GM12878 (cell line): ENCODE data around the gene ZSCAN22. TPM values are rescaled to one million over a fixed set of nuclear protein-coding genes. Genes with fewer than 3 reads are reported as not detected.

Source experiments
- ATAC-seq: fragments of 200-7000 bp; cut with Tn5 transposase; 3 replicates; pipeline ENCODE4 v1.9.1; 2020; ENCODE audit warnings: mild to moderate bottlenecking, moderate library complexity
- Bru-seq: library from RNA; stranded (reverse); fragments of 400-500 nt; gene quantifications from one replicate; lab custom pipeline; 2021; lab: Mats Ljungman, UMichigan
- BruChase-seq, 2 experiments: library from RNA; stranded (reverse); fragments of 400-500 nt; gene quantifications; one replicate each; lab custom pipeline; 2021; lab: Mats Ljungman, UMichigan
- BruUV-seq: library from RNA; stranded (reverse); fragments of 400-500 nt; replicated peaks from 2 replicates; lab custom pipeline; 2021; lab: Mats Ljungman, UMichigan
- CTCF ChIA-PET: fragments of 300-600 bp; sonication (Branson Sonifier 250); formaldehyde crosslinking; extraction: SDS; loops from one replicate; lab custom pipeline; 2021; ENCODE audit warnings: inconsistent platforms; lab: Yijun Ruan, JAX
- POLR2A ChIA-PET: fragments of 350-600 bp; formaldehyde crosslinking; extraction: SDS; loops from one replicate; lab custom pipeline; 2021; ENCODE audit warnings: inconsistent platforms; lab: Charles Lee
- RAD21 ChIA-PET: fragments of 300-600 bp; sonication (Branson Sonifier 250); formaldehyde crosslinking; loops from one replicate; lab custom pipeline; 2023; ENCODE audit warnings: antibody characterized with exemption; ENCODE audit not compliant: unreplicated experiment; lab: Charles Lee
- SMC1A ChIA-PET: fragments of 300-600 bp; sonication (Branson Sonifier 250); formaldehyde crosslinking; loops from one replicate; lab custom pipeline; 2023; ENCODE audit not compliant: unreplicated experiment, uncharacterized antibody; lab: Charles Lee
- DNase-seq: peaks from one replicate; pipeline ENCODE4 v3.0.0-alpha.2; 2011; ENCODE audit warnings: low read depth, low spot score
- FAIRE-seq: peaks from 3 replicates; lab custom pipeline; 2011; peaks lifted over from hg19 to GRCh38; lab: Jason Lieb, UNC
- H2AFZ ChIP-seq: 2 replicates; pipeline ENCODE4 v1.6.0; 2011; ENCODE audit warnings: low read depth, low read length, control low read depth; ENCODE audit not compliant: control insufficient read depth
- H3K27ac ChIP-seq: 2 replicates; pipeline ENCODE4 v1.5.1; 2011; ENCODE audit warnings: control low read depth; ENCODE audit not compliant: control insufficient read depth, insufficient read depth
- H3K27me3 ChIP-seq, 2 experiments: replicated peaks in 1 of 2; 2 replicates each; pipeline versions ENCODE4 v1.6.0 to v1.6.1; 2011; ENCODE audit warnings: low read length in 1 of 2; ENCODE audit not compliant: control insufficient read depth in 2 of 2, insufficient read depth in 2 of 2
- H3K36me3 ChIP-seq, 2 experiments: 2 replicates each; pipeline ENCODE4 v1.5.1; 2011; ENCODE audit warnings: low read length in 1 of 2; ENCODE audit not compliant: control insufficient read depth in 2 of 2, insufficient read depth in 2 of 2
- H3K4me1 ChIP-seq: 2 replicates; pipeline ENCODE4 v1.6.1; 2011; ENCODE audit warnings: mild to moderate bottlenecking, low read length, moderate library complexity, mixed read lengths; ENCODE audit not compliant: control insufficient read depth, insufficient read depth
- H3K4me2 ChIP-seq: 2 replicates; pipeline ENCODE4 v1.6.0; 2011; ENCODE audit warnings: control low read depth; ENCODE audit not compliant: control insufficient read depth, insufficient read depth
- H3K4me3 ChIP-seq: fragments of 200-600 bp; sonication (generic); 2 replicates; pipeline ENCODE4 v1.5.1; 2016
- H3K79me2 ChIP-seq: 2 replicates; pipeline ENCODE4 v1.6.0; 2011; ENCODE audit warnings: low read length; ENCODE audit not compliant: control insufficient read depth, insufficient read depth
- H3K9ac ChIP-seq: 2 replicates; pipeline ENCODE4 v1.8.0; 2011; ENCODE audit warnings: low read length, control low read depth, mixed read lengths; ENCODE audit not compliant: control insufficient read depth, insufficient read depth
- H3K9me3 ChIP-seq: replicated peaks from 3 replicates; pipeline ENCODE4 v1.5.1; 2011; ENCODE audit warnings: mild to moderate bottlenecking, low read length; ENCODE audit not compliant: control insufficient read depth, insufficient read depth
- H4K20me1 ChIP-seq: 2 replicates; pipeline ENCODE4 v1.6.0; 2011; ENCODE audit not compliant: control insufficient read depth, insufficient read depth
- BCL11A ChIP-seq: IDR thresholded peaks from 2 replicates; pipeline ENCODE4 v1.6.1; 2011; ENCODE audit warnings: low read depth, low read length
- BCL3 ChIP-seq: IDR thresholded peaks from 2 replicates; pipeline ENCODE4 v1.6.1; 2011; ENCODE audit warnings: borderline replicate concordance, low read depth, mild to moderate bottlenecking, moderate library complexity, low read length; ENCODE audit not compliant: insufficient read depth, poor library complexity, severe bottlenecking
- CBX3 ChIP-seq: fragments of 200-600 bp; sonication (generic); IDR thresholded peaks from 2 replicates; pipeline ENCODE4 v1.6.1; 2016; ENCODE audit warnings: low read depth, borderline replicate concordance
- CREM ChIP-seq: IDR thresholded peaks from 2 replicates; pipeline ENCODE4 v1.6.1; 2014; ENCODE audit warnings: antibody characterized with exemption, low read depth
- FOXM1 ChIP-seq: IDR thresholded peaks from 2 replicates; pipeline ENCODE4 v1.6.1; 2012; ENCODE audit warnings: low read depth, mild to moderate bottlenecking, inconsistent platforms, low read length, moderate library complexity
- KAT2A ChIP-seq: conservative IDR thresholded peaks from 2 replicates; pipeline ENCODE4 v1.6.1; 2011; ENCODE audit warnings: low read depth, low read length; ENCODE audit not compliant: control insufficient read depth
- MTA2 ChIP-seq: fragments of 450-650 bp; IDR thresholded peaks from 2 replicates; pipeline ENCODE4 v1.6.1; 2016; ENCODE audit warnings: low read depth, mild to moderate bottlenecking, moderate library complexity
- MYB ChIP-seq: fragments of 150-350 bp; IDR thresholded peaks from 2 replicates; pipeline ENCODE4 v1.6.1; 2014; ENCODE audit warnings: mild to moderate bottlenecking, low read depth, low read length, borderline replicate concordance
- NFYA ChIP-seq: IDR thresholded peaks from 2 replicates; pipeline ENCODE4 v1.6.1; 2011; ENCODE audit warnings: low read depth, mild to moderate bottlenecking, low read length, improper control_type of control experiment, borderline replicate concordance
- NFYB ChIP-seq: IDR thresholded peaks from 2 replicates; pipeline ENCODE4 v1.6.1; 2011; ENCODE audit warnings: low read depth, mild to moderate bottlenecking, low read length, improper control_type of control experiment, moderate library complexity; ENCODE audit not compliant: insufficient read depth
- NR2C1 ChIP-seq: fragments of 450-650 bp; IDR thresholded peaks from 2 replicates; pipeline ENCODE4 v1.6.1; 2017; ENCODE audit warnings: antibody characterized with exemption, mild to moderate bottlenecking, moderate library complexity
- NR2C2 ChIP-seq: IDR thresholded peaks from 2 replicates; pipeline ENCODE4 v1.6.1; 2011; ENCODE audit warnings: borderline replicate concordance, low read depth; ENCODE audit not compliant: control insufficient read depth, insufficient read length
- PML ChIP-seq: IDR thresholded peaks from 2 replicates; pipeline ENCODE4 v1.6.1; 2012; ENCODE audit warnings: low read length, inconsistent platforms
- RFX5 ChIP-seq: IDR thresholded peaks from 2 replicates; pipeline ENCODE4 v1.6.1; 2011; ENCODE audit warnings: low read depth, low read length, improper control_type of control experiment
- STAT1 ChIP-seq: fragments of 450-650 bp; conservative IDR thresholded peaks from 2 replicates; pipeline ENCODE4 v1.6.1; 2014; ENCODE audit warnings: antibody characterized with exemption, mild to moderate bottlenecking
- STAT3 ChIP-seq: IDR thresholded peaks from 2 replicates; pipeline ENCODE4 v1.6.1; 2011; ENCODE audit warnings: low read depth, low read length, improper control_type of control experiment
- USF2 ChIP-seq: IDR thresholded peaks from 2 replicates; pipeline ENCODE4 v1.6.1; 2011; ENCODE audit warnings: low read depth, low read length, improper control_type of control experiment, borderline replicate concordance
- WGBS: methylation state at CpG from one replicate; pipeline ENCODE4 v1.1.6; 2016; ENCODE audit warnings: low lambda C conversion rate; ENCODE audit not compliant: insufficient replicate concordance, insufficient coverage; ENCODE audit errors: missing lambda C conversion rate; 5-methylcytosine and 5-hydroxymethylcytosine counted together
- in situ Hi-C: fragments of 300-500 bp; cut with MboI; formaldehyde crosslinking; loops from 9 replicates; pipeline ENCODE4 v1.14.3; 2018; ENCODE audit warnings: mixed read lengths
- intact Hi-C: fragments of 100-400 bp; cut with micrococcal nuclease; formaldehyde crosslinking; loops from one replicate; pipeline ENCODE4 v1.14.2; 2022; ENCODE audit not compliant: unreplicated experiment
- long read RNA-seq, 2 experiments: library from polyadenylated mRNA; unstranded; transcript quantifications; one replicate each; pipeline ENCODE4 v2.0.0, GENCODE V29; 2019 to 2020
- polyA minus RNA-seq, 3 experiments: library from RNA; depleted of rRNA, polyadenylated mRNA; stranded (reverse); fragments of >200 nt; gene quantifications; 2 replicates each; pipeline ENCODE4 v1.2.3, GENCODE V29; 2011
- polyA plus RNA-seq, 11 experiments: library from polyadenylated mRNA; depleted of rRNA in 4 of 11; unstranded in 6 of 11; stranded (reverse) in 5 of 11; fragments of >200 nt; fragmentation: Nextera tagmentation in 4 of 11; fragmentation: Illumina TruSeq in 1 of 11; extraction: Ambion mirVana in 4 of 11; extraction: Trizol in 1 of 11; gene quantifications; 1 replicate in 1 of 11; 2 replicates in 10 of 11; pipeline versions ENCODE4 v1.2.1 to v1.2.3, GENCODE V29; 2011 to 2016; ENCODE audit warnings: inconsistent platforms in 2 of 11, missing spikeins in 2 of 11, low read depth in 1 of 11
- total RNA-seq, 4 experiments: library from RNA; depleted of rRNA in 3 of 4; stranded (reverse); fragments of >200 nt in 3 of 4; fragmentation: Illumina TruSeq in 1 of 4; extraction: Trizol in 1 of 4; gene quantifications; 2 replicates each; pipeline versions ENCODE4 v1.2.1 to v1.2.3, GENCODE V29; 2013 to 2021

Gene ZSCAN22
- total RNA-seq (2013; cell fraction: nucleolus; rRNA removed) = 6.8 and 7.5 TPM in 2 replicates
- total RNA-seq (2014; rRNA removed) (2.5 and 2.6 TPM in 2 replicates), total RNA-seq (2014; rRNA removed; fragmentation: Illumina TruSeq; extraction: Trizol) (2.6 and 2.7 TPM in 2 replicates), total RNA-seq (2021) (3.4 and 3.5 TPM in 2 replicates), polyA plus RNA-seq (2011; rRNA removed) (2.6 and 3.9 TPM in 2 replicates), polyA plus RNA-seq (2014; fragmentation: Illumina TruSeq; extraction: Trizol) (1.7 and 2.4 TPM in 2 replicates), polyA plus RNA-seq (2014; fragmentation: Nextera tagmentation; extraction: Ambion mirVana) (1 to 10 TPM in 1 of 2 experiments, under 1 TPM in 1; 0.49 to 1.7 TPM), polyA plus RNA-seq (2014; rRNA removed) (2.4 TPM in 2 replicates), polyA plus RNA-seq (2016; fragmentation: Nextera tagmentation; extraction: Ambion mirVana) (1 to 10 TPM; 2.6 to 3.2 TPM), polyA minus RNA-seq (2011; rRNA and poly(A)+ RNA removed) (8.6 and 9.4 TPM in 2 replicates), Bru-seq, nascent RNA (percentile 57 among the genes with signal in this experiment), BruChase-seq, experiment 1, labeled RNA remaining after a 6-hour chase (percentile 50 among the genes with signal in this experiment), BruChase-seq, experiment 2, labeled RNA remaining after a 2-hour chase (percentile 58 among the genes with signal in this experiment)
- 1.4 TPM for polyA plus RNA-seq (2011; ENCODE audit: low read depth)
- polyA plus RNA-seq (2011; cell fraction: cytosol; rRNA removed) = 3.7 and 3.8 TPM in 2 replicates
- polyA plus RNA-seq (2011; cell fraction: nucleus; rRNA removed) = 2.4 and 3.0 TPM in 2 replicates
- polyA plus RNA-seq (2012) = 1.6 and 2.0 TPM in 2 replicates
- 2.0 TPM in 2 replicates for polyA minus RNA-seq (2011; cell fraction: cytosol; rRNA and poly(A)+ RNA removed)
- 2.9 and 3.9 TPM in 2 replicates for polyA minus RNA-seq (2011; cell fraction: nucleus; rRNA and poly(A)+ RNA removed)
- long read RNA-seq, experiment 1, partial matches to known transcripts = 0 of 3 reads
- long read RNA-seq, experiment 1, other reads (novel, unspliced or antisense) = 3 of 3 reads
- long read RNA-seq, experiment 2, partial matches to known transcripts = 0 of 2 reads
- long read RNA-seq, experiment 2, other reads (novel, unspliced or antisense) = 2 of 2 reads

- under 1% methylated on average over 59 of the region's 62 CpGs for WGBS
- Histone ChIP-seq H3K9ac (peak within 1 kb of the TSS; percentile 74), H4K20me1 (no peaks in the 10 kb centered on the region), H3K27ac (peak within 1 kb of the TSS; percentile 79), H3K4me3 (peak within 1 kb of the TSS; percentile 74), H3K4me1 (peaks cover 5% of the 10 kb centered on the region), H3K36me3 (no peaks in the 10 kb centered on the region), H3K79me2 (peaks cover 21% of the 10 kb centered on the region), H3K27me3 (no peaks in the 10 kb centered on the region), H3K4me2 (peak within 1 kb of the TSS; percentile 70), H3K9me3 (no peaks in the 10 kb centered on the region), H2AFZ (peak within 1 kb of the TSS; percentile 98)
- DNase-seq = peak; percentile 68
- peak; percentile 95 for ATAC-seq
- ChIA-PET RAD21 (interaction anchor here (0.6 to 1.7 kb wide), 7 partner anchors 20 to 194 kb away, joined by 3 to 7 read pairs (median 5); partner anchors contain the start of genes ZBTB45, ZNF497, ZNF584 and ZNF837), SMC1A (interaction anchor here (0.9 to 1.2 kb wide), 3 partner anchors 20 to 37 kb away, joined by 3 to 5 read pairs (median 4); partner anchors contain the start of gene ZNF497), CTCF (interaction anchor here (0.7 to 1.4 kb wide), 5 partner anchors 20 to 862 kb away, joined by 3 to 7 read pairs (median 3); partner anchors contain the start of genes ZBTB45 and ZNF544), POLR2A (interaction anchor here (0.7 to 1.7 kb wide), 6 partner anchors 11 to 54 kb away, joined by 3 to 10 read pairs (median 4); partner anchors contain the start of genes ERVK3-1 and ZNF497)
- peak; percentile 80 for FAIRE-seq
- intact Hi-C loops (loop anchor here (1.0 to 5.0 kb wide), 5 partner anchors 22 to 190 kb away; partner anchors contain the start of genes ERVK3-1, ZBTB45, ZNF324 and ZNF497), in situ Hi-C loops (no loop called here)
- BruUV-seq = TSS peak; percentile 81
- TF ChIP-seq CREM (peak; percentile 98), CBX3 (no peak), USF2 (no peak), MYB (no peak), NR2C2 (no peak), NR2C1 (peak; percentile 74), KAT2A (no peak), MTA2 (peak; percentile 50; the same call in 1 of the 2 replicates), BCL11A (no peak), STAT3 (no peak), NFYA (no peak), STAT1 (peak; percentile 90; the same call in 1 of the 2 replicates), BCL3 (no peak), RFX5 (no peak), FOXM1 (no peak), PML (peak; percentile 75; the same call in 1 of the 2 replicates), NFYB (no peak)
Measured at GRCh38 chr19:58326914-58327726, at the start of gene ZSCAN22. Gene ZSCAN22, plus strand, starts transcription at chr19:58326994. Its CDS starts 7,809 bp downstream, at chr19:58334803.
